CD4-positive, CD25-positive, alpha-beta regulatory T cell (primary cell): Measurements from ENCODE around the gene NUP98. TPM values are rescaled to one million over a fixed set of nuclear protein-coding genes. Genes with fewer than 3 reads are reported as not detected.

Experiments used
- ATAC-seq, 2 donors: fragments of 150-1000 bp; cut with Tn5 transposase; one replicate each; pipeline ENCODE4 v1.10.0; 2021; ENCODE audit warnings: low read depth in 2 of 2, moderate number of reproducible peaks in 2 of 2, moderate library complexity in 1 of 2
- DNase-seq, 3 donors: peaks; one replicate each; pipeline versions ENCODE4 v3.0.0 to v3.0.0-alpha.2; 2012 to 2022; ENCODE audit warnings: mixed read lengths in 1 of 3
- H3K27ac ChIP-seq: one replicate; pipeline ENCODE4 v1.7.0; 2013; ENCODE audit warnings: mild to moderate bottlenecking, low read length; ENCODE audit not compliant: insufficient read depth, poor library complexity, severe bottlenecking
- H3K27me3 ChIP-seq: one replicate; pipeline ENCODE4 v1.7.0; 2013; ENCODE audit warnings: low read length; ENCODE audit not compliant: control insufficient read depth, insufficient read depth
- H3K36me3 ChIP-seq: one replicate; pipeline ENCODE4 v1.7.0; 2013; ENCODE audit warnings: mild to moderate bottlenecking, low read length, moderate library complexity; ENCODE audit not compliant: control insufficient read depth, insufficient read depth
- H3K4me1 ChIP-seq: 2 replicates; pipeline ENCODE4 v1.7.0; 2013; ENCODE audit warnings: mild to moderate bottlenecking, low read length; ENCODE audit not compliant: insufficient read depth, control insufficient read depth, poor library complexity, severe bottlenecking
- H3K4me3 ChIP-seq: one replicate; pipeline ENCODE4 v1.7.0; 2013; ENCODE audit warnings: low read depth, mild to moderate bottlenecking, low read length, moderate library complexity
- H3K9me3 ChIP-seq, 2 experiments: 1 replicate in 1 of 2; 2 replicates in 1 of 2; pipeline ENCODE4 v1.7.0; 2013; ENCODE audit warnings: low read length in 2 of 2, mild to moderate bottlenecking in 1 of 2, moderate library complexity in 1 of 2; ENCODE audit not compliant: control insufficient read depth in 2 of 2
- H3K27ac Mint-ChIP-seq, 3 donors: one replicate each; pipeline ENCODE4 v1.8.0; 2020 to 2022; ENCODE audit warnings: mild to moderate bottlenecking in 3 of 3, mixed read lengths in 3 of 3, moderate library complexity in 2 of 3
- H3K27me3 Mint-ChIP-seq: one replicate; pipeline ENCODE4 v1.8.0; 2022; ENCODE audit warnings: mild to moderate bottlenecking, mixed read lengths
- H3K36me3 Mint-ChIP-seq: one replicate; pipeline ENCODE4 v1.8.0; 2020; ENCODE audit warnings: mixed read lengths
- H3K4me1 Mint-ChIP-seq, 4 donors: one replicate each; pipeline ENCODE4 v1.8.0; 2020 to 2022; ENCODE audit warnings: mixed read lengths in 4 of 4, mild to moderate bottlenecking in 1 of 4
- H3K4me3 Mint-ChIP-seq, 4 donors: one replicate each; pipeline ENCODE4 v1.8.0; 2020 to 2022; ENCODE audit warnings: mild to moderate bottlenecking in 4 of 4, mixed read lengths in 4 of 4, moderate library complexity in 3 of 4
- H3K9me3 Mint-ChIP-seq, 7 donors: one replicate each; pipeline ENCODE4 v1.8.0; 2020 to 2022; ENCODE audit warnings: mixed read lengths in 7 of 7, mild to moderate bottlenecking in 3 of 7, moderate library complexity in 2 of 7
- polyA plus RNA-seq, 4 donors: library from polyadenylated mRNA; unstranded; fragments of 300-500 nt; fragmentation: Illumina TruSeq; gene quantifications; one replicate each; pipeline ENCODE4 v1.2.3, GENCODE V29; 2021
- total RNA-seq: library from RNA; stranded (reverse); gene quantifications from one replicate; pipeline ENCODE4 v1.2.3, GENCODE V29; 2022

The NUP98 gene
- total and polyA plus RNA-seq, 5 donors from 2014 or later = 28.0 to 131 (median 46.5) TPM

- H3K36me3 ChIP-seq = peaks cover 42% of the 10 kb centered on the region
- peak overlapping the region; percentile 65 for H3K27ac ChIP-seq
- H3K9me3 ChIP-seq = no peaks in the 10 kb centered on the region
- H3K4me3 ChIP-seq = peak overlapping the region; percentile 98
- peaks cover 0 to 1% (median 0%) of the 10 kb centered on the region in 7 donors for H3K9me3 Mint-ChIP-seq
- no peaks in the 10 kb centered on the region for H3K27me3 Mint-ChIP-seq
- no peak for ATAC-seq
- DNase-seq = no peak
- H3K27ac Mint-ChIP-seq = peak overlapping the region; percentile 92 to 99 (median 95)
- H3K4me1 Mint-ChIP-seq = peaks cover 42 to 91% (median 69%) of the 10 kb centered on the region in 4 donors
- H3K27me3 ChIP-seq = no peaks in the 10 kb centered on the region
- peaks cover 46% of the 10 kb centered on the region for H3K36me3 Mint-ChIP-seq
- peak overlapping the region; percentile 73 to 97 (median 96) for H3K4me3 Mint-ChIP-seq
- H3K4me1 ChIP-seq = peaks cover 80% of the 10 kb centered on the region
These were observed 36.1 kb upstream of the NUP98 start for GRCh38 chr11:3833449-3833848.

- H3K9me3 ChIP-seq = no peaks in the 10 kb centered on the region
- ATAC-seq = no peak
- no peak for DNase-seq
- Mint-ChIP-seq H3K36me3 (peaks cover 42% of the 10 kb centered on the region), H3K27me3 (no peaks in the 10 kb centered on the region), H3K9me3 (peaks cover 0 to 1% (median 0%) of the 10 kb centered on the region in 7 donors), H3K4me3 (peak overlapping the region; percentile 12 to 96 (median 86)), H3K27ac (peak overlapping the region; percentile 92 to 99 (median 95)), H3K4me1 (peaks cover 37 to 90% (median 69%) of the 10 kb centered on the region in 4 donors)
- peaks cover 73% of the 10 kb centered on the region for H3K4me1 ChIP-seq
- H3K27me3 ChIP-seq = no peaks in the 10 kb centered on the region
- peaks cover 45% of the 10 kb centered on the region for H3K36me3 ChIP-seq
- peak overlapping the region; percentile 65 for H3K27ac ChIP-seq
- H3K4me3 ChIP-seq = peak overlapping the region; percentile 98
These were observed 35.5 kb upstream of the NUP98 start for GRCh38 chr11:3832816-3833215.

GRCh38 chr11:3831378-3832239 lies 34.3 kb upstream of the NUP98 start:
- Mint-ChIP-seq H3K4me3 (peak overlapping the region; percentile 17 to 96 (median 78)), H3K4me1 (peaks cover 33 to 91% (median 67%) of the 10 kb centered on the region in 4 donors), H3K27me3 (no peaks in the 10 kb centered on the region), H3K9me3 (peaks cover 0 to 1% (median 0%) of the 10 kb centered on the region in 7 donors), H3K36me3 (peaks cover 51% of the 10 kb centered on the region), H3K27ac (peak overlapping the region; percentile 86 to 99 (median 93))
- no peaks in the 10 kb centered on the region for H3K27me3 ChIP-seq
- H3K4me3 ChIP-seq = peak overlapping the region; percentile 98
- peaks cover 61% of the 10 kb centered on the region for H3K4me1 ChIP-seq
- H3K9me3 ChIP-seq = no peaks in the 10 kb centered on the region
- DNase-seq (no peak), ATAC-seq (peak; percentile 32 to 46)
- peak overlapping the region; percentile 65 for H3K27ac ChIP-seq
- peaks cover 57% of the 10 kb centered on the region for H3K36me3 ChIP-seq

- Mint-ChIP-seq H3K9me3 (peaks cover 0 to 1% (median 0%) of the 10 kb centered on the region in 7 donors), H3K4me3 (peak overlapping the region in 3 of 4 donors; percentile 71 to 96 (median 80)), H3K4me1 (peaks cover 33 to 91% (median 72%) of the 10 kb centered on the region in 4 donors), H3K27me3 (no peaks in the 10 kb centered on the region), H3K36me3 (peaks cover 59% of the 10 kb centered on the region), H3K27ac (peak overlapping the region; percentile 89 to 99 (median 93))
- Histone ChIP-seq H3K27ac (peak overlapping the region; percentile 65), H3K4me3 (no peak overlapping the region), H3K4me1 (peaks cover 53% of the 10 kb centered on the region), H3K36me3 (peaks cover 65% of the 10 kb centered on the region), H3K27me3 (no peaks in the 10 kb centered on the region), H3K9me3 (no peaks in the 10 kb centered on the region)
- ATAC-seq (no peak), DNase-seq (no peak)
These were observed 33.4 kb upstream of the NUP98 start for GRCh38 chr11:3830730-3831129.

- Mint-ChIP-seq H3K9me3 (no peaks in the 10 kb centered on the region), H3K36me3 (peaks cover 54% of the 10 kb centered on the region)
These were observed 32.7 kb upstream of the NUP98 start for GRCh38 chr11:3830088-3830487.

GRCh38 chr11:3827434-3828186 lies 30.3 kb upstream of the NUP98 start:
- Mint-ChIP-seq H3K4me1 (peaks cover 14 to 83% (median 57%) of the 10 kb centered on the region in 4 donors), H3K36me3 (peaks cover 36% of the 10 kb centered on the region)

More at GRCh38 chr11:3830088-3830487, 32.7 kb upstream of the NUP98 start:
- Histone ChIP-seq H3K27ac (peak overlapping the region; percentile 65), H3K4me1 (peaks cover 53% of the 10 kb centered on the region), H3K36me3 (peaks cover 68% of the 10 kb centered on the region), H3K27me3 (no peaks in the 10 kb centered on the region), H3K9me3 (no peaks in the 10 kb centered on the region), H3K4me3 (no peak overlapping the region)
- Mint-ChIP-seq H3K4me3 (peak overlapping the region in 1 of 4 donors; percentile 96), H3K4me1 (peaks cover 27 to 91% (median 70%) of the 10 kb centered on the region in 4 donors), H3K27me3 (no peaks in the 10 kb centered on the region), H3K27ac (peak overlapping the region; percentile 89 to 99 (median 93))
- ATAC-seq = no peak
- DNase-seq = no peak

GRCh38 chr11:3826721-3827120 lies 29.4 kb upstream of the NUP98 start:
- Mint-ChIP-seq H3K4me3 (no peak overlapping the region), H3K9me3 (no peaks in the 10 kb centered on the region), H3K27ac (peak overlapping the region in 2 of 3 donors; percentile 72 to 91), H3K27me3 (no peaks in the 10 kb centered on the region), H3K4me1 (peaks cover 10 to 75% (median 48%) of the 10 kb centered on the region in 4 donors), H3K36me3 (peaks cover 33% of the 10 kb centered on the region)
- Histone ChIP-seq H3K4me1 (peaks cover 25% of the 10 kb centered on the region), H3K27ac (peak overlapping the region; percentile 66), H3K27me3 (no peaks in the 10 kb centered on the region), H3K9me3 (no peaks in the 10 kb centered on the region), H3K4me3 (no peak overlapping the region), H3K36me3 (peaks cover 59% of the 10 kb centered on the region)
- DNase-seq (no peak), ATAC-seq (no peak)

More at GRCh38 chr11:3827434-3828186, 30.3 kb upstream of the NUP98 start:
- no peak overlapping the region for H3K4me3 Mint-ChIP-seq
- H3K9me3 ChIP-seq = no peaks in the 10 kb centered on the region
- no peak for DNase-seq
- peaks cover 62% of the 10 kb centered on the region for H3K36me3 ChIP-seq
- H3K27ac ChIP-seq = no peak overlapping the region
- no peaks in the 10 kb centered on the region for H3K27me3 Mint-ChIP-seq
- no peaks in the 10 kb centered on the region for H3K9me3 Mint-ChIP-seq
- peaks cover 34% of the 10 kb centered on the region for H3K4me1 ChIP-seq
- ATAC-seq = no peak
- H3K4me3 ChIP-seq = no peak overlapping the region
- no peaks in the 10 kb centered on the region for H3K27me3 ChIP-seq
- H3K27ac Mint-ChIP-seq = peak overlapping the region in 1 of 3 donors; percentile 15
